ENCODE results near the gene TLN1. TPM values are rescaled to one million over a fixed set of nuclear protein-coding genes. Genes with fewer than 3 reads are reported as not detected.

Gene TLN1
- total and polyA plus RNA-seq, 2 of the 8 experiments (the other 6 are each of a cell fraction or from before 2014, with no cell fraction given), result 28.1 to 90.1 TPM

- ChIA-PET CTCF (ENCODE audit: partially characterized antibody) (interaction anchor here (0.7 to 7.2 kb wide), 6 partner anchors 7 to 82 kb away, joined by 3 to 87 read pairs (median 4); partner anchors contain the start of genes CREB3 and TLN1), POLR2A (ENCODE audit: partially characterized antibody) (interaction anchor here (1.4 to 7.0 kb wide), 2 partner anchors 12 to 17 kb away, joined by 3 to 59 read pairs; partner anchors contain the start of genes CREB3 and TLN1)
- H3K4me1 ChIP-seq (replicated peaks in 1 of 4; ENCODE audit: control insufficient read depth in 3 of 4, insufficient read depth in 4 of 4, low read length in 3 of 4), result peaks cover 0 to 13% (median 3%) of the 10 kb centered on the region in 4 experiments; a peak in 4 of 7 replicates
- H2AK5ac ChIP-seq (ENCODE audit: low read depth, low read length), result no peak overlapping the region
- no peaks in the 10 kb centered on the region; a peak in 1 of 4 replicates for H3K9me3 ChIP-seq (ENCODE audit: insufficient read depth in 2 of 2, low read depth in 1 of 2, low read length in 1 of 2)
- peaks cover 15 to 38% of the 10 kb centered on the region in 2 experiments for H4K20me1 ChIP-seq (replicated peaks in 1 of 2; ENCODE audit: control insufficient read depth in 1 of 2, insufficient read depth in 2 of 2, low read length in 2 of 2)
- no peaks in the 10 kb centered on the region for H3K27me3 ChIP-seq (replicated peaks in 1 of 4; ENCODE audit: control insufficient read depth in 3 of 4, extremely low read depth in 1 of 4, insufficient read depth in 3 of 4, low read length in 3 of 4)
- H4K91ac ChIP-seq (replicated peaks; ENCODE audit: insufficient read length, low read length), result no peak overlapping the region
- no peak overlapping the region for H2BK120ac ChIP-seq (replicated peaks; ENCODE audit: low read depth, low read length)
- peaks cover 7% of the 10 kb centered on the region for H3K23me2 ChIP-seq (ENCODE audit: low read depth, low read length)
- DNase-seq (ENCODE audit: low read depth in 1 of 2, low spot score in 2 of 2), result no peak
- no peak overlapping the region for H2BK5ac ChIP-seq (ENCODE audit: low read depth, low read length)
- no peak overlapping the region for H3K27ac ChIP-seq (ENCODE audit: low read depth, low read length)
- no peak overlapping the region for H3K14ac ChIP-seq (ENCODE audit: insufficient read length)
- H3K4me3 ChIP-seq (ENCODE audit: extremely low read depth in 1 of 4, insufficient read depth in 2 of 4, low read depth in 3 of 4, low read length in 4 of 4), result no peak overlapping the region
- H3K9ac ChIP-seq (replicated peaks in 1 of 4; ENCODE audit: extremely low read depth in 1 of 4, low read depth in 3 of 4, low read length in 3 of 4), result no peak overlapping the region
- peaks cover 11% of the 10 kb centered on the region; the same call in 1 of the 2 replicates for H3K79me1 ChIP-seq (ENCODE audit: low read depth, low read length)
- no peak overlapping the region for H2BK15ac ChIP-seq (ENCODE audit: low read length)
- peaks cover 21 to 60% (median 50%) of the 10 kb centered on the region in 4 experiments; a peak in 7 of 8 replicates for H3K36me3 ChIP-seq (ENCODE audit: control insufficient read depth in 2 of 4, insufficient read depth in 4 of 4, low read length in 3 of 4)
- no peak overlapping the region for H4K5ac ChIP-seq (ENCODE audit: insufficient read length, low read depth, low read length)
- no peak overlapping the region for H3K56ac ChIP-seq (replicated peaks; ENCODE audit: insufficient read length, low read depth, low read length)
- no peak overlapping the region for H3K23ac ChIP-seq (ENCODE audit: insufficient read length)
- FAIRE-seq, result no peak
- H2BK20ac ChIP-seq (ENCODE audit: low read length), result no peak overlapping the region
- WGBS, 2 experiments (ENCODE audit: extremely low coverage in 1 of 2, insufficient coverage in 1 of 2, insufficient read length in 1 of 2, insufficient replicate concordance in 2 of 2, low coverage in 1 of 2, low lambda C conversion rate in 2 of 2, missing lambda C conversion rate in 1 of 2), result 87% methylated on average over 2 of the region's 2 CpGs; no CpG with 5 or more reads in 1 of the 2 experiments
- no peak overlapping the region for H4K8ac ChIP-seq (ENCODE audit: extremely low read depth, insufficient read depth, low read length)
- peaks cover 20 to 37% of the 10 kb centered on the region in 2 experiments for H3K79me2 ChIP-seq (ENCODE audit: control insufficient read depth in 1 of 2, insufficient read depth in 2 of 2, low read length in 2 of 2)
- H3K4ac ChIP-seq (replicated peaks; ENCODE audit: insufficient read length, low read depth, low read length), result no peak overlapping the region
- no peak overlapping the region for H2AFZ ChIP-seq (ENCODE audit: low read length)
- no peak overlapping the region for H2BK12ac ChIP-seq (ENCODE audit: low read depth, low read length)
- H3K4me2 ChIP-seq (ENCODE audit: insufficient read depth in 1 of 2, low read depth in 2 of 2, low read length in 2 of 2), result no peak overlapping the region
- H3K18ac ChIP-seq (ENCODE audit: extremely low read depth, low read length), result no peak overlapping the region
- TF ChIP-seq CBX5 (IDR thresholded peaks at IDR 0.05; ENCODE audit: low read depth, low read length) (no peak), TBP (IDR thresholded peaks at IDR 0.05; ENCODE audit: low read depth, low read length) (no peak), RAD21 (IDR thresholded peaks at IDR 0.05 in 1 of 2, conservative IDR thresholded peaks at IDR 0.05 in 1 of 2; ENCODE audit: low read depth in 2 of 2, low read length in 2 of 2) (no peak), CBX8 (IDR thresholded peaks at IDR 0.05; ENCODE audit: borderline replicate concordance, low read depth, low read length) (no peak), KDM5A (IDR thresholded peaks at IDR 0.05; ENCODE audit: low read length) (no peak), TCF12 (IDR thresholded peaks at IDR 0.05; ENCODE audit: low read depth, low read length) (no peak)
Measured at GRCh38 chr9:35743452-35743851, 11.5 kb upstream of the TLN1 start.
